Measurements from ENCODE around the gene DIP2A.
"Not testable (repeated sequence)": the region's sequence is repeated elsewhere in the genome, so short reads cannot be mapped to it uniquely, and the experiment has no call there.

The DIP2A gene

DNA sequence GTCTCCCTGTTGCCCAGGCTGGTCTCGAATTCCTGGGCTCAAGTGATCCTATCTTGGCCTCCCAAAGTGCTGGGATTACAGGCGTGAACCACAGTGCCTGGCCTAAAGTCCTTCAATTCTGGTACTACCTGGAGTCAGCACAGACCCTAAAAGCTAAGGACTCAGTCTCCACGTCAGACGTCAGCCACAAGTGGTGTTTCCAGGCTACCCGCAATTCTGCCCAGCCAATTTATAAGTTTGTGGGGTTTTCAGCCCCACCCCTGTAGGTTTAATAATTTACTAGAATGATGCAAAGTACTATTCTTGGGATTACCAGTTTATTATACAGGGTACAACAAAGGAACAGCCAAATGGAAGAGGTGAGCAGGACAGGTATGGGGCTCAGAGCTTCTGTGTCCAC, 10.6 kb upstream of the DIP2A start:
- DNase-seq (ENCODE audit: low spot score) = no peak

DNA sequence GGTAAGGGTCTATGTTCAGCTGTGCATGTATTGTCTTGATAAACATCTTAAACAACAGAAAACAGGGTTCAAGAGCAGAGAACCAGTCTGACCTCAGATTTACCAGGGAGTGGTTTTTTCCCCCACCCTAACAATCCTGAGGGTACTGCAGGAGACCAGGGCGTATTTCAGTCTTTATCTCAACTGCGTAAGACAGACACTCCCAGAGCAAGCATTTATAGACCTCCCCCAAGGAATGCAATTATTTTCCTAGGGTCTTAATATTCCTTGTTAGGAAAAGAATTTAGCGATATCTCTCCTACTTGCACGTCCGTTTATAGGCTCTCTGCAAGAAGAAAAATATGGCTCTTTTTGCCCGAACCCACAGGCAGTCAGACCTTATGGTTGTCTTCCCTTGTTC, 9.8 kb upstream of the DIP2A start:
- not testable (repeated sequence) for DNase-seq (ENCODE audit: low spot score)

DNA sequence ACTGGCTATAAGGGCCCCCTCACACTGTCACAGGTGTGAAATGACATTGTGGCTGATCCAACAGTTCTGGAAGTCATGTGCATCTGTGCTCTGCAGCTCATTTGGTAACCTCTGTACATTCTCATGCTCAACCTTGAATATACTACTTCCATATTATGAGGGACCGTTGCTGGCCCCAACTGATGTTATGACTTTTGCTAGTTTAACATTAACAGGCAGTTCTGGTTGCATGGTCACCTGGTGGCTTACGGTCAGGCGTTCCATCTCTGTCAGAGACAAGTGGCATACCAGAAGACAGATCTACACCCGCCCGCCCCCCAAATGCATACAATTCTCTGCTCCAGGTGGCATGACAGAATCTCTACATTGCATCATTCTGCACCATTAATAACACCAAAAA, 6.0 kb upstream of the DIP2A start:
- DNase-seq (ENCODE audit: low spot score) = no peak

DNA sequence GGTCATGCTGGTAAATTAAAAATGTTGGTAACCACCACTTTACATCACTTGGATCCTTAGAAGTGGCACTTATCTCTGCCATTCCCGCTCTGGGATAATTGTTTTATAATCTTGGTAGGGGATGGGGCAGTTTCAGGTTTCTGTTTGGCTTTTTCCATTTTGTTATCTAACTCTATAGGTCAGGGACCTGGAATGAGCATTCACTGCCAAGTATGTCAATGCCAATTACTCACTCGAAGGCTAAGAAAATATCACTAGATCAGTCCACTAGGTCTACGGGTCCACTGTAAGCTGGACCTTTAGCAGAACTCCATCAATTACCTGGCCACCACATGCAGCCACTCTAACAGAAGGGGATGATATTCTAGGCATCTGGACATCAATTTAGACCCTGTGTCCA, 4.5 kb upstream of the DIP2A start:
- DNase-seq (ENCODE audit: low spot score) = no peak

- DNase-seq (ENCODE audit: low spot score) = no peak
Measured at GRCh38 chr21:46454634-46455390, 3.9 kb upstream of the DIP2A start.

DNA sequence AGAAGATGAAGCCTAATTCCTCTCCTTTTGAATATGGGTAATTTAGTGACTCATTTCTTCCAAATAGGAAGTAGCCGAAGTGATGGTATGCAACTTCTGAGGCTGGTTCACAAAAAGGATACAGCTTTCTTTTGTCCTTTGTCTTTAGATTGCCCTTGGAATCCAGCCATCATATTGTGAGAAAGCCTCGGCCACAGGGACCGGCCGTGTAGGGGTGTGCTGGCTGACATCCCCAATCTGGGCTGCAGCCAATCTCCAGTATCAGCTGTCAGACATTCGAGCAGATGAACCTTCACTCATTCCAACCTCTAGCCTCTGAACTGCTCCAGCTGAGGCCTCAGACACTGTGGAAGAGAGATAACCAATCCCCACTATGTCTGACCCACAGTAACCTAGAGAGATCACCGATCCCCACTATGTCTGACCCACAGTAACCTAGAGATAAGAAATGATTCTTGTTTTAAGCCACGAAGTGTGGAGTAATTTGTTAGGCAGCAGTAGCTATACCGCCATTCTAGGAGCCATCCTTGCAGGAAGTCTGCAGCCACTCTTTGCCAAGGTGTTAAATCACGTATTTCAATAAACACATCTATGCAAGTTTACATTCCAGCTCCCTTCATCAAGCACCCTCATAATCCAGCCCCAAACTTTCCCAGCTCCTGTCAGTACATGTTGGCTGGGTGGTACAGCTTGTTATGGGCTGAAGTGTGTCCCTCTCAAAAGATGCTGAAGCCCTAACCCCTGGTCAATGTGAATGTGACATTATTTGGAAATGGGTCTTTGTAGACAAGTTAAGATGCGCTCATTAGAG, 2.9 kb upstream of the DIP2A start:
- DNase-seq (ENCODE audit: low spot score) = no peak

- DNase-seq (ENCODE audit: low spot score) = no peak
Measured at GRCh38 chr21:46456750-46457149, 1.9 kb upstream of the DIP2A start.

- DNase-seq (ENCODE audit: low spot score) = no peak
Measured at GRCh38 chr21:46457801-46458314, 833 bp upstream of the DIP2A start.

DNA sequence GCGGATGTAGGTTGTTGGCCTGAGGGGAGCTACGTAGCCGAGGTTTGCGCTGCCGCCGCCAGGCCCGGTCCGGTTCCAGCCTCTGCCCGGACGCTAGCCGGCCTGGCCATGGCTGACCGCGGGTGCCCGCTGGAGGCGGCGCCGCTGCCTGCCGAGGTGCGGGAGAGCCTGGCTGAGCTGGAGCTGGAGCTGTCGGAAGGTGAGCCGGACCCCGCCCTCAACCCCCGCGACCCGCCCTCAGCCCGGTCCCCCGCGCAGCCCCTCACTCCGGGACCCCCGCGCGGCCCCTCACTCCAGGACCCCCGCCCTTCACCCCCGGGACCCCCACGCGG, 299 bp downstream of the DIP2A start:
- no peak for DNase-seq (ENCODE audit: low spot score)

- DNase-seq (ENCODE audit: low spot score) = peak; percentile 32
Measured at GRCh38 chr21:46459356-46460112, 843 bp downstream of the DIP2A start.

DNA sequence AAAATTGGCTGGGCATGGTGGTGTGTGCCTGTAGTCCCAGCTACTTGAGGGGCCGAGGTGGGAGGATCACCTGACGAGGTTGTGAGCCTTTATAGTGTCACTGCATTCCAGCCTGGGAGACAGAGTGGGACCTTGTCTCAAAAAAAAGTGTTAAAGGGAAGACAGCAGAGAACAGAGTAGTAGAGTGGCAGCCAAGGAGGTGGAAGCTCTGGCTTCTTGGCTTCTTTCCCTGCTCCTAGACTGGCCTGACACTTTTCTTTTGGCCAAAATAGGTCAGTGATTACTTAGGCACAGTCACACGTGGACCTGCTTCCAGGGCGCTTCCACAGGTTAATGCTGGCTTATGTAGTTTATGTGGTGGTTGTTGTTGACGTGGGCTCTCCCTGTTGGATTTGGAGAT, 3.2 kb downstream of the DIP2A start:
- DNase-seq (ENCODE audit: low spot score) = peak; percentile 44

GRCh38 chr21:46465153-46465552, 6.5 kb downstream of the DIP2A start:
- DNase-seq (ENCODE audit: low spot score) = not testable (repeated sequence)

DNA sequence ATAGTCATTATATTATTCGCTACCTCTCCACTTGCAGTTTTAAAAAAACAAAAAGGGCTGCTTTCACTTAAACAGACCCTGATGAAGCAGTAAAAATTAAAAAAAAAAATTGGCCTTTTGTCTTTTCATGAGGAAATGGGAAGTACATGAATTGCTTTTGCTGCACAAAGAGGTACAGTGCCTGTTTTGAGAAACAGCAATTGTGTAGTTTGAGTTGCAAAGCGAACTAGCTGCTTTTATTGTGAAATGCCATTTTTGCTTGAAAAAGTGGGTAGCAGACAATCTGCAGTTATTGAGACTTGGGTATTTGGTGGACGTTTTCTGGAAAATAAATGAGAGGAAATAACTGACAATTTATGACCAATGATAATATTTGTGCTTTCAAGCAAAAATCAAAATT, 7.0 kb downstream of the DIP2A start:
- no peak for DNase-seq (ENCODE audit: low spot score)

- no peak for DNase-seq (ENCODE audit: low spot score)
Measured at GRCh38 chr21:46468108-46468774, 9.6 kb downstream of the DIP2A start.

GRCh38 chr21:46469275-46469674, 10.6 kb downstream of the DIP2A start:
- no peak for DNase-seq (ENCODE audit: low spot score)

GRCh38 chr21:46471514-46471913, 12.8 kb downstream of the DIP2A start:
- DNase-seq (ENCODE audit: low spot score) = no peak

DNA sequence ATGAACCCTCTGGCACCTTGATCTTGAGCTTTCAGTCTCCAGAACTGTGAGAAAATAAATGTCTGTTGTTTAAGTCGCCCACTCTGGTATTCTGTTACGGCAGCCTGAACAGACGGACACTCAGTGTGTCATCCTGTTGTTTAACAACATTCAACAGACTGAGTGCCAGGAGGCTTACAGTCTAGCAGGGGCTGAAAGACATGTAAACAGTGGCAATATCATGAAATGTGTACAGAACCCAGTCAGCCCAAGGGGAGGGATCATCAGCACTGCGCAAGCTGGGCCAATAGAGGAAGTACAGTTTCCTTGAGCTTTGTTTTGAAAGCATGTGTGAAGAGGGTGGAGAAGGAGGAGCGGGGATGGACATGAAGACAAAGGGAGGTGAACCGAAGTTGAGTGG, 13.6 kb downstream of the DIP2A start:
- DNase-seq (ENCODE audit: low spot score) = peak; percentile 55

DNA sequence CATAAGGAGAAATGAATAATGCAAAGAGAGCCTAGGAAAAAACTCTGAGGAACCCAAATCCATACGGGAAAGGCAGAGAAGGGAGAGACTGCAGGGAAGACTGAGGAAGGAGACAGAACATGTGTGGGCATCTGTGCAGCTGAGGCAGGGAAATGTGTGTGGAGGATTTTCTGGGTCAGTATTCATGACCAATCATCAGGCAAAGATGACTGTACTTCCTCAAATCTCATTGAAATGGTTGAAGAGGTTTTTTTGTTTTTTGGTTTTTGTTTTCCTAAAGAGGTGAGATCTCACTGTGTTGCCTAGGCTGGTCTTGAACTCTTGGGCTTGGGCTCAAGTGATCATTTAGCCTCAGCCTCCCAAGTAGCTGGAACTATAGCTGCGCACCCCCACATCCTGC, 15.7 kb downstream of the DIP2A start:
- no peak for DNase-seq (ENCODE audit: low spot score)

DNA sequence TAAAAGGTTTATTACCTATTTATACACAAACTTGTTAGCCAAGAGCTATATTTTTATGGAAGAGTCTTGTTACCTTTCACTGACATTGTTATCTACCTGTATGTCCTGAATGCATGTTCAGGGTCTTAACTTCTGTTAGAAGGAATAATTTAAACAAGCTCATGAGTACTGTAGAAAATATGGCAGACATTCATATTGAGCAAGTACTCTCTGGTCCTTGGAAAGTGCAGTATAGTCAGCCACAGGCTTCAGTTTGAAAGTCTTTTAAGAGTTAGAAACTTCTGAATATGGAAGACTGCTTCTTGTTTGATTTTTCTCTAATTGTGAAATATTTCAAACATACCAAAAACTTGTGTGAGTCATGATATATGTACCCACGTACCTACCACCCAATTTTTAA, 16.6 kb downstream of the DIP2A start:
- no peak for DNase-seq (ENCODE audit: low spot score)

GRCh38 chr21:46477765-46478164, 19.1 kb downstream of the DIP2A start:
- DNase-seq (ENCODE audit: low spot score) = no peak

DNA sequence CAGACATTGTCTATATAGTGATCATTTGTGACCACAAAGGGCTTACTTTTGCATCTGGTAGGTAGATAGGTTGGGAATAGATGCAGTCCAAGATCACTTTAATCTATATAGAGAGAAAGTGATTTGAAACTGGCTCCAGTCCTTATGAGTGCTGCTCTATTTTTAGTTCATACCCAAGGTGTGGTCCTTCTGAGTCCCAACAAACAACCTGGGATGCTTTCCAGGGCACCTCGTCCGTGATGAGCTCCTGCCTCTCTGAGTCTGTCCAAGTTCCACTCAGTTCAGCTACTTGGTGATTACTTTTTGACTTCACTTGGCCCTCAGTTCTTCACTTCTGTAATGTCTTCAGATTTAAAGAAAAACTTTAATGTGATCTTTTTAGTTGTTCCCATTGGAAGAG, 20.2 kb downstream of the DIP2A start:
- DNase-seq (ENCODE audit: low spot score) = no peak

DNA sequence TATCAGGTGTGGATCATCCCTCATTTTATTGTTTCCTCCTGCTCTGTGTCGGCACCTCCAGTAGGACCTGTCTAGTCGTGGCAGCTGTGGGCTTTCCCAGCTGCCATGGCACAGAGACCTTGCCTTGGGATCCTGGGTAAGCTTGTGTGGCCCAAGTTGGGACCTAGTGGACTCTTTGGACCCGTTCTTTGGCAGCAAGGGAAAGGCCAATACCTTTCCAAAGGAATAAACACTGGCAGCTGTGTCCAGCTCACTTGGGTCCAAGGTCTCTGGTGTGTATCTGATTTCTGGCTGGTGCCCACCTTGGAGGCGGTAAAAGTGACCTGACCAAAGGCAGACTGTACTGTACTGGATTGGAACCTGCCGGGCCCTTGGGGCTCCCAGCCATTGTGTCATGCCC, 21.8 kb downstream of the DIP2A start:
- DNase-seq (ENCODE audit: low spot score) = no peak

Data from cerebellar cortex (tissue), 1 donor.